ENCODE results near the gene RPL36AL.

Gene RPL36AL

GRCh38 chr14:49579841-49580240, 40.6 kb downstream of the RPL36AL start:
- DNase-seq, result no peak

GRCh38 chr14:49578141-49578540, 42.3 kb downstream of the RPL36AL start:
- DNase-seq, result no peak

- no peak for DNase-seq
Observed at GRCh38 chr14:49574038-49574437, 46.4 kb downstream of the RPL36AL start.

- DNase-seq, result no peak
Observed at GRCh38 chr14:49569281-49569680, 51.1 kb downstream of the RPL36AL start.

All from activated gamma-delta T cell treated with Interleukin-2 at 50 U/mL for 16 hours (primary cell).